A673 (cell line): ENCODE data around the gene PA2G4. TPM values are rescaled to one million over a fixed set of nuclear protein-coding genes. Genes with fewer than 3 reads are reported as not detected.

ENCODE experiments used
- BruUV-seq: library from RNA; stranded (reverse); fragments of 400-500 nt; replicated peaks from 2 replicates; lab custom pipeline; 2021; lab: Mats Ljungman, UMichigan
- CTCF ChIA-PET: fragments of 300-600 bp; sonication (Branson Sonifier 250); formaldehyde crosslinking; loops from one replicate; lab custom pipeline; 2022; ENCODE audit warnings: antibody characterized with exemption; lab: Charles Lee
- POLR2A ChIA-PET: fragments of 300-600 bp; sonication (Branson Sonifier 250); formaldehyde crosslinking; loops from one replicate; lab custom pipeline; 2022; ENCODE audit warnings: antibody characterized with exemption; ENCODE audit not compliant: low non-redundant PET; lab: Charles Lee
- DNase-seq: peaks from one replicate; pipeline ENCODE4 v3.0.0-alpha.2; 2015; ENCODE audit warnings: low spot score
- H3K27ac ChIP-seq: fragments of 200-600 bp; sonication (generic); 2 replicates; pipeline ENCODE4 v1.5.1; 2016; ENCODE audit warnings: mixed run types, low read depth, mild to moderate bottlenecking, mixed read lengths, antibody characterized with exemption, low read length; ENCODE audit not compliant: poor library complexity, severe bottlenecking
- H3K27me3 ChIP-seq: fragments of 200-600 bp; sonication (generic); replicated peaks from 2 replicates; pipeline ENCODE4 v1.6.1; 2017; ENCODE audit warnings: mixed run types, low read depth, mild to moderate bottlenecking, mixed read lengths, antibody characterized with exemption, low read length; ENCODE audit not compliant: insufficient read depth, poor library complexity
- H3K36me3 ChIP-seq: fragments of 200-600 bp; sonication (generic); 2 replicates; pipeline ENCODE4 v1.6.1; 2016; ENCODE audit warnings: mixed run types, mild to moderate bottlenecking, mixed read lengths, antibody characterized with exemption, low read length; ENCODE audit not compliant: insufficient read depth, poor library complexity, severe bottlenecking
- H3K4me1 ChIP-seq: fragments of 200-600 bp; sonication (generic); 2 replicates; pipeline ENCODE4 v1.6.1; 2017; ENCODE audit warnings: mixed run types, mild to moderate bottlenecking, mixed read lengths, antibody characterized with exemption, low read length; ENCODE audit not compliant: insufficient read depth, poor library complexity, severe bottlenecking
- H3K4me3 ChIP-seq: fragments of 200-600 bp; sonication (generic); 2 replicates; pipeline ENCODE4 v1.5.1; 2016; ENCODE audit warnings: low read depth, mixed run types, mild to moderate bottlenecking, mixed read lengths, low read length; ENCODE audit not compliant: poor library complexity, severe bottlenecking
- H3K9me3 ChIP-seq: fragments of 200-600 bp; sonication (generic); 2 replicates; pipeline ENCODE4 v1.6.1; 2016; ENCODE audit warnings: mixed run types, low read depth, mild to moderate bottlenecking, mixed read lengths, antibody characterized with exemption, low read length; ENCODE audit not compliant: poor library complexity, severe bottlenecking
- CTCF ChIP-seq: fragments of 300-800, 200-600 bp; sonication (generic); conservative IDR thresholded peaks from 2 replicates; pipeline ENCODE4 v1.5.1; 2017; ENCODE audit warnings: low read depth, mild to moderate bottlenecking, antibody characterized with exemption, low read length, moderate library complexity, mixed read lengths
- EZH2 ChIP-seq: fragments of 200-600 bp; sonication (generic); IDR thresholded peaks from 2 replicates; pipeline ENCODE4 v1.6.1; 2017; ENCODE audit warnings: borderline replicate concordance, low read depth, mild to moderate bottlenecking, mixed read lengths, antibody characterized with exemption, low read length; ENCODE audit not compliant: poor library complexity, severe bottlenecking
- intact Hi-C: fragments of 100-400 bp; cut with micrococcal nuclease; formaldehyde crosslinking; loops from one replicate; pipeline ENCODE4 v1.10.0; 2022; ENCODE audit not compliant: unreplicated experiment
- total RNA-seq: library from RNA; stranded (reverse); gene quantifications from 2 replicates; pipeline ENCODE4 v1.2.3, GENCODE V29; 2021

The PA2G4 gene
- total RNA-seq, 1 experiment from 2014 or later = 327 TPM

DNA sequence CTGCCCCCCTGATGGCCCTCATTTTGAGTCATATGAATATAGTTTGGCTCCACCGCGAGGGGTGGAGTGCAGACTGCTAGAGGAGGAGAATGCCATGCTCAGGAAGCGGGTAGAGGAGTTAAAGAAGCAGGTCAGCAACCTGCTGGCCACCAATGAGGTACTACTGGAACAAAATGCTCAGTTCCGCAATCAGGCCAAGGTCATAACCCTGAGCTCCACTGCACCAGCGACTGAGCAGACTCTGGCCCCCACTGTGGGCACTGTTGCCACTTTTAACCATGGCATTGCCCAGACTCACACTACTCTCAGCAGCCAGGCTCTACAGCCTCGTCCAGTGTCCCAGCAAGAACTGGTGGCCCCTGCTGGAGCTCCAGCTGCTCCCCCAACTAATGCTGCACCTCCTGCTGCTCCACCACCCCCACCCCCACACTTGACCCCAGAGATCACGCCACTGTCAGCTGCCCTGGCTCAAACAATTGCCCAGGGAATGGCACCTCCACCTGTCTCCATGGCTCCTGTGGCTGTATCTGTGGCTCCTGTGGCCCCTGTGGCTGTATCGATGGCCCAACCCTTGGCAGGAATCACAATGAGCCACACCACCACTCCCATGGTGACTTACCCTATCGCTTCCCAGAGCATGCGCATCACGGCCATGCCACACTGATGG, 17.0 kb downstream of the PA2G4 start:
- H3K9me3 ChIP-seq = no peaks in the 10 kb centered on the region
- POLR2A ChIA-PET = no interaction called here
- no peak for DNase-seq
- H3K27me3 ChIP-seq = no peaks in the 10 kb centered on the region
- BruUV-seq = no TSS peak
- CTCF ChIA-PET = no interaction called here
- peaks cover 21% of the 10 kb centered on the region for H3K4me1 ChIP-seq
- no peak overlapping the region for H3K4me3 ChIP-seq
- H3K27ac ChIP-seq = no peak overlapping the region
- peaks cover 30% of the 10 kb centered on the region for H3K36me3 ChIP-seq
- TF ChIP-seq EZH2 = no peak
- TF ChIP-seq CTCF = no peak
- intact Hi-C loops = no loop called here

DNA sequence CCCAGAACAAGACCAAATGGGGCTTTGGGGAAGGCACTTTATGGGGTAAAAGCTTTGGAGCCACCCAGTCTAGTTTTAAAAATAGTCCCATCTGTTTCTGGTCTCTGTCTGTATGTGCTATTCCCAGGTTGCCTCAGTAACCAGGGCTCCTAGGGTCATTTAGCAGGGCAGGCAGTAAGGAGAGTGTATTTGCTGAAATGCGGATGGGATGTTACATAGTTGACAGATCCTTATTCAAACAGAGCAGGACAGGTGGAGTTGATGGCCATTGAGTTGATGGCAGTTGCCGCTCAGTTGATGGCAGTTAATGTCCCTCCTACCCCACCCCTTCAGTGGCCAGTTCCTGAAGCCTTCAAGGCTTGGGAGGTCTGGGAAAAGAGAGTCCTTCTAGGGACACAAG, 18.3 kb downstream of the PA2G4 start:
- no TSS peak for BruUV-seq
- CTCF ChIA-PET = interaction anchor here (0.6 kb wide), 1 partner anchor 67 kb away, joined by 3 read pairs; the partner anchor contains the start of gene SMARCC2

GRCh38 chr12:56124133-56124532, 19.8 kb downstream of the PA2G4 start:
- Histone ChIP-seq H3K4me1 (peaks cover 30% of the 10 kb centered on the region), H3K4me3 (no peak overlapping the region), H3K36me3 (peaks cover 21% of the 10 kb centered on the region), H3K27ac (peak overlapping the region; percentile 8), H3K9me3 (no peaks in the 10 kb centered on the region), H3K27me3 (no peaks in the 10 kb centered on the region)
- no peak for TF ChIP-seq CTCF
- no peak for TF ChIP-seq EZH2
- POLR2A ChIA-PET = interaction anchor here (0.6 kb wide), 1 partner anchor 7 kb away, joined by 4 read pairs; the partner anchor contains the start of gene RPL41
- no peak for DNase-seq
- CTCF ChIA-PET = no interaction called here
- no TSS peak for BruUV-seq
- intact Hi-C loops = no loop called here

More for the DNA sequence above, 18.3 kb downstream of the PA2G4 start:
- no peaks in the 10 kb centered on the region for H3K9me3 ChIP-seq
- H3K27me3 ChIP-seq = no peaks in the 10 kb centered on the region
- DNase-seq = no peak
- peaks cover 34% of the 10 kb centered on the region for H3K4me1 ChIP-seq
- no peak overlapping the region for H3K4me3 ChIP-seq
- H3K36me3 ChIP-seq = peaks cover 23% of the 10 kb centered on the region
- TF ChIP-seq CTCF (no peak), EZH2 (no peak)
- intact Hi-C loops = no loop called here
- POLR2A ChIA-PET = no interaction called here
- no peak overlapping the region for H3K27ac ChIP-seq
